NCI-H2171 (cell line): ENCODE measurements around the gene CELA2B.
"Not testable (repeated sequence)": the region's sequence is repeated elsewhere in the genome, so short reads cannot be mapped to it uniquely, and the experiment has no call there.

Experiments used
- DNase-seq: peaks from one replicate; lab custom pipeline; 2025; lab: John Stamatoyannopoulos, UW

The CELA2B gene

DNA sequence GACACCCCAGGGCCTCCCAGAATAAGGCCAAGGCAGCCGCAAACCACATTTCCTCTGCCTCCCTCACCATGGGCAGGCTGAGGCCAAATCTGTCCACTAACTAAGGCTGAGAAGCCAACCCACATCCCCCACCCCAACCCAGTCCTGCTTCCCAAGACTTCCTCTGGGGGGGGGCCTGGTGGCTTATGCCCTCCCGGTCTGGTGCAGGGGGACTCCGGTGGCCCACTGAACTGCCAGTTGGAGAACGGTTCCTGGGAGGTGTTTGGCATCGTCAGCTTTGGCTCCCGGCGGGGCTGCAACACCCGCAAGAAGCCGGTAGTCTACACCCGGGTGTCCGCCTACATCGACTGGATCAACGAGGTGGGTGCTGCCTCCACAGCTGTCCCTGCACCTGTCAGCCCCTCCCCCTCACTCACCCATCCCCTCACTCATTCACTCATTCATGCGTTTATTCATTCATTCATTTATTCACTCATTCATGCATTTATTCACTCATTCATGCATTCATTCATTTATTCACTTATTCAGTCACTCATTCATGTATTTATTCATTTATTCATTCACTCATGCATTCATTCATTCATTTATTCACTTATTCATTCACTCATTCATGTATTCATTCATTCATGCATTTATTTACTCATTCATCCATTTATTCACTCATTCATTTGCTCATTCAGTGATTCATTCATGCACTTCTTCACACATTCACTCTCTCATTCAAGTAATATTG, 30.3 kb upstream of the CELA2B start:
- DNase-seq, result no peak

- DNase-seq, result no peak
Measured at GRCh38 chr1:15446212-15446611, 29.7 kb upstream of the CELA2B start.

GRCh38 chr1:15448877-15449462, 26.9 kb upstream of the CELA2B start:
- no peak for DNase-seq

DNA sequence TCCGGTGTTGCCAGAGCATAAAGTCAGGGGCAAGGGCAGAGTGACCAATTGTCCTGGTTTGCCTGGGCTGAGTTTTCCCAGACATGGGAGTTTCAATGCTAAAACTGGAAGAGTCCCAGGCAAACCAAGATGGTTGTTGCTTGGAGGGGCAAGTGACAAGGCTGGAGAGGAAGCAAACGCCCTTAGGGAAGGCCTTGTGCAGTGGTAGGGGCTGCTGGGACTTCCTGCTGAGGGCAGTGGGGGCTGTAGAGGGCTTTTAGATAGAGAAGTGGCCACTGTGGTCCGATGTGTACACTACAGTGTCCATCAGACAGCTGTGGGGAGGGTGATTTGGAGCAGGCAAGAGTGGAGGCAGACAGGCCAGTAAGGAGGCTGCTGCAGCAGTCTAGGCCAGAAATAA, 26.3 kb upstream of the CELA2B start:
- DNase-seq, result no peak

- DNase-seq, result no peak
Measured at GRCh38 chr1:15451014-15451722, 24.7 kb upstream of the CELA2B start.

- DNase-seq, result no peak
Measured at GRCh38 chr1:15452216-15452615, 23.7 kb upstream of the CELA2B start.

DNA sequence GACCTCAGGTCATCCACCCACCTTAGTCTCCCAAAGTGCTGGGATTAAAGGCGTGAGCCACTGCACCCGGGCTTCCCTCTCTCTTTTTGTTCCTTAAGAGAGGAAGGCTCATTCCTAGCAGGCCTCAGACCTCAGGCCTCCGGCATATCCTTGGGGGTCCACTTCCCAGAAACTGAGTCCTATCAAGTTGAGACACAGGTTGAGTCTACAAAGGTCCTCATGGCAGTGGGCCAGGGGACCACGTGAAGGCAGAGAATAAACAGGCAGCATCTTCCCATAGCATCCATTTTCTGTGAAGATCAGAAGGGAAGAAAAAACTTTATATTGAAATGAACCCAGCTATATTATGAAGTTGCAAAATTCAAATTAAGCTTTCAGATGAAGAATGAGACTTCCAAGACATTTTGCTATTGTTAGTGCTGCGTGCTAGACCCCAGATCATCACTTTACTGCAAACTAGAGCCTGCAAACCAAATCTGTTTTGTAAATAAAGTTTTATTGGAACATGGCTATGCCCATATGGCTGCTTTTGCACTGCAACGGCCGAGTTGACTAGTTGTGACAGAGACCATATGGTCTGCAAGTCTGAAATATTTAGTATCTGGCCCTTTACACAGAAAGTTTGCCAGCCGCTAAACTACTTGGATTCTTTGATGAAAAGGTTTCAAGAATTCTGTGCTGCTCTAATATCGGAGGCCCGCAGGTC, 22.9 kb upstream of the CELA2B start:
- DNase-seq, result peak; percentile 23

DNA sequence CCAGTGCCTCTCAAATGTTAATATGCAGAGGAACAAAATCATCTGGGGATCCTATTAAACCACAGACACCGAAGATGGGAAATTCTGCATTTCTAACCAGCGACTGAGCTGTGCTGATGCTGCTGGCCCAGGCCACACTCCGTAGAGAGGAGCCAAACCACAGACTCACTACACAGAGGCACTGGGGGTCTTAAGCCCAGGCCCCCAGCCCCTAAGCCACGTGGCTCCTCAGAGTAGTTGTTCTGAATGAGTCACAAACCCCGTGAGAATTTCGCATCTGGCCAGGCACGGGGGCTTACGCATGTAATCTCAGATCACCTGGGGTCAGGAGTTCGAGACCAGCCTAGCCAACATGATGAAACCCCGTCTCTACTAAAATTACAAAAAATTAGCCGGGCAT, 22.2 kb upstream of the CELA2B start:
- DNase-seq, result no peak

DNA sequence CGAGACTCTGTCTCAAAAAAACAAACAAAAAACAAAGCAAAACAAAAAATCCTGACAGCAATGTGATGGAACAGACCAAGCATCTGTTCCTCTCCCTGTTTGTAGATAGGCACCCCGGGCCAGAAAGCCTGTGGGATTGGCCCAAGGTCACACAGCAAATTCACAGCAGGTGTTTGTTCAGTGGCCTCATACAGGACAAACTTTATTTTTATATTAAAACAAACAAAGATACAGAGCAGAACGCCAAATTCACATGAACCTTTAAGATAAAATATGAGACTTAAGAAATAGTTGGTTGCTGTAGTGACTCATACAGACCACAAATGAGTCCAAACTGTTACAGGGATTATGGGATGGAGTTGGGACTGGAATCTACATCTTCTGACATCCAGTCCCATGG, 21.6 kb upstream of the CELA2B start:
- DNase-seq, result no peak

DNA sequence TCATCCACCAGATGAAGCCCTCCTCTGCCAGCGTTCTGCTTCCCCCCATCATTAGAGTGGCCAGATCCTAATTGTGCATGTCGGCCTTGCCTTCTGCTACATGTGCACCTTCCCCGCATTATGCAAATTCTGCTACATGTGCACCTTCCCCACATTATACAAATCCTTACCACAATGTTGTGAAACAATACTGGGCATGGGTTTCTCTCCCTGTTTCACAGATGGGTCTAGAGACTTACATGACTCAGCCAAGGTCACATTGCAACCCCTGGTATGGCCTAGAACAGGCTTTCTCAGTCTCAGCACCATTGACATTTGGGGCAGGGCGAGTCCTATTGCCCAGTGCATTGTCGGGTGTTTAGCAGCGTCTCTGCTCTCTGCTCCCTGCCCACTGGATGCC, 20.4 kb upstream of the CELA2B start:
- DNase-seq, result no peak

DNA sequence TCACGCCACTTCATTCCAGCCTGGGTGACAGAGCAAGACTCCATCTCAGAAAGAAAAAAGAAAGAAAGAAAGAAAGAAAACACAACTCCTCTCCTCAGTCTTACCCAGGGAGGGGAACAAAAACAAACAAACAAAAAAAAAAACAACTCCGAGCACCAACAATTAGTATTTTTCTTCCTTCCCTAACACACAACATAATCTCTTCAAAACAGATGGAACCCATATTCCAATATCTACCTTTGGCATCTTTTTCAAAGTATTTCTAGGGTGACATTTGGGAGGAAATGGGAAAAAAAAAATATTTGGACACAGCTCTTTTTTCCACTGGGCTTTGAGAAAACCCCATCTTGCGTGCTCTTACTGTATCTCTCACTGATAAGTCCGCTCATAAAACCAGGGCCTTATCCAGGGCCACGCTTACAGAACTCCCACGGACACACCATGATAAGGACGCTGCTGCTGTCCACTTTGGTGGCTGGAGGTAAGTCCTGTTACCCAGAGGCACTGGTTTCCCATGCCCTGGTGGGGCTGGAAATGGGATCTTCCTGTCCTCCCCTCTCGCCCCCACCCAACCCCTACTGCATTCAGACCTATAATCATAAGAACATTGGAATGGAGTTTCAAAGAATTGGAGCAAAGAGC, 19.5 kb upstream of the CELA2B start, which contains the start of gene CELA2A:
Gene CELA2A, plus strand, starts transcription at position 420 of the 642 bp plus-strand sequence. Its CDS starts 22 bp downstream, at position 442.
- no peak for DNase-seq

DNA sequence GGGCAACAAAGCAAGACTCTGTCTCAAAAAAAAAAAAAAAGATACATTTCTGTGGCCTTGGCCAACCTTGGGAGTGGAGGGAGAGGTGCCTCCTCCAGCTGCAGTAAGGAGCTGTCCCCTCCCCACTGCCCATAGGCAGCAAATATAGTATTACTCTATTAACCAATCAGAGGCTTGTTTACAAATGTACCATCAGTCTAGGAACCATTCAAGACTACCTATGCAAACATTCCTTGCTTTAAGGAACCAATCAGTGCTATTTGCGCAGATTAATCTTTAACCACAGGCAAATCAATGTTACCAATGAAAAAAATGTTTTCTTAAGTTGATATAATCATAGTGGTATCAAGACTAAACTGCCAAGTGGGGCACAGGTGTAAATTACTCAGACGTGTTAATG, 18.3 kb upstream of the CELA2B start:
- DNase-seq, result no peak

DNA sequence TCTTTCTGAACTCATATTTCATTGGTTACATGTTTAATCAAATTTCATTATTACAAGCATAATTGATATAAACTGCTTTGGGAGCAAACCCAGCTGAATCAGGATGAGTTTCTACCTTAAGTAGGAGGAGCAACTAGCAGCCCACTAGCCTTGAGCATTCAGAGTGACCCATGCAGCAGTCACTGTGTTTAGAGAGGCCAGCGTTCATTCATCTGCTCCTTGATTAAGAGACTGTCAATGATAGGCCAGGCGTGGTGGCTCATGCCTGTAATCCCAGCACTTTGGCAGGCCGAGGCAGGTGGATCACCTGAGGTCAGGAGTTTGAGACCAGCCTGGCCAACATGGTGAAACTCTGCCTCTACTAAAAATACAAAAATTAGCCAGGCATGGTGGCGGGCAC, 17.5 kb upstream of the CELA2B start:
- not testable (repeated sequence) for DNase-seq

DNA sequence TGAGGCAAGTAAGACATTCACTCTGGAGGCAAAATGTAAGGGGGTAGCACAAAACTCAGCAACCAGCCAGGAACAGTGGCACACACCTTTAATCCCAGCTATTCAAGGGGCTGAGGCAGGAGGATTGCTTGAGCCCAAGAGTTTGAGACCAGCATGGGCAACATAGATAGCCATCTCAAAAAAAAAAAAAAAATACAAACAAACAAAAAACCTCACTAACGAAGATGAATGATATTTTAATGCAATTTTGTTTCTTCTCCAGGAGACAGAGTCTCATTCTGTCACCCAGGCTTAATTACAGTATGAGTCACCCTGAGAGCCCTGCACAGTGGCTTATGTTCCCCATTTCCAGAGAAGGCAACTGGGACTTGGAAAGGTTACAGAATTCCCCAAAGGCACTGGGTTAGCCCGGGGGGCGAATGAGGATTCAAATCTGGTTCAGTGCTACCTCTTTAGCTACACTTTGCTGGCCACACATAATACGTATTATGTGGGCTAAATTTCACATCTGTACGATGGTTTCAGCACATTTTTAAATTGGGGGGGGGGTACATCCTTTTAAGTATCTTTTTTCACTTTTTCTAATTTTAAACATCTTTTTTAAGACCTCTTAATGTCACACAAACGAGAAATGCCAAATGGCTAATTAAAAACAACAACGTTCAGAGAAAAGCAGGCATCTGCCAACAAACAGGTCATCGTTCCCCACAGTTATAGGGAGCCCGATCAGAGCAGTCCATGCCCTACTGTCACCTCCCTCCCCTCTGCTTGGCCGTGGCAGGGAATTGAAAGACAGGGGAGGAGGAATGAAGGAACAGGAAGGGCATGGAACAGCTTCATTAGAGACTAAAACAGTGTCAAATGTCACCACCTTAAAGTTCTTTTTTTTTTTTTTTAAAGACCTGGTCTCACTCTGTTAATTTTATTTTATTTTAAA, 15.9 kb upstream of the CELA2B start:
- peak; percentile 70 for DNase-seq

GRCh38 chr1:15460708-15461095, 15.2 kb upstream of the CELA2B start:
- no peak for DNase-seq

DNA sequence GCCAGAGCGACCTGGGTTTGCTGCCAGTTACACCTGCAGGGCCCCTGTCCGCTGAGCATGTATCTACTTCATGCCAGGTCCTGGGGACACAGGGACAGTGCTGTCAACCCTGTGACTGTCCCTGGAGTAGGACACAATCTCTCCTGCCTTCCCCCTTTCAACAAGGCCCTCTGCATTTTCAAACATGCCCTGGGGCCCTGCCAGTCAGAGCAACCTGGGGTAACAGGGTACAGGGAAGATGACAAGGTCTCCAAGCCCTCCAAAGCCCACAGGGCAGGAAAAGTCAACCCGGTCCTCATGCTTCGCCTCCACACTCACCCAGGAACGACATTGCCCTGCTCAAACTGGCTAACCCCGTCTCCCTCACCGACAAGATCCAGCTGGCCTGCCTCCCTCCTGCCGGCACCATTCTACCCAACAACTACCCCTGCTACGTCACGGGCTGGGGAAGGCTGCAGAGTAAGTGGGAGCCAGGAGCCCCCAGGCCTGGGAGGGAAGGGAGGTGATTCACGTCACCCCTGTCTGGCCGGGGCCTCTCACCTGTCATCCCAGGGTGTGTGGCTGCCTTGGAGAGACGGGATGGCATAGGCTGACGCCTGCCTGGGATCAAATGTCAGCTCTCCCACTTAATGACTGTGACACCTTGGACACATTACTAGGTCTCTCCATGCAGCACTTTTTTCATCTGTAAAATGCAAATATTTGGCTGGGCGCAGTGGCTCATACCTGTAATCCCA, 12.7 kb upstream of the CELA2B start:
- peak; percentile 53 for DNase-seq

- not testable (repeated sequence) for DNase-seq
Measured at GRCh38 chr1:15463926-15464322, 12.0 kb upstream of the CELA2B start.

DNA sequence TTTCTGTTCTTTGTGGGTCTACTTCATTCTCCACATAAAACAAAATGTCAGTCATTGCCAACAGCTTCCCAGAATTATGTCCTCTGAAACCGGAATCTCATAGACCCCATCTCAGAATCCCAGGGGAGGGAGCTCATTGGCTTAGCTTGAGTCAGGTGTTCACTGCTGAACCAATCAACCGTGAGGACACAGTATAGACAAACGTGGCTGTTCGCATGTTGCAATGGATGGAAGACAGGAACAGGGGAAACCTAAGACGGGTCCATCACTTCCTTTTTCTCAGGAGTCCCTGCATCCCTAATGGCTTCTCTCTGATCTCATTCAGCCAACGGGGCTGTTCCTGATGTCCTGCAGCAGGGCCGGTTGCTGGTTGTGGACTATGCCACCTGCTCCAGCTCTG, 10.2 kb upstream of the CELA2B start:
- DNase-seq, result no peak

DNA sequence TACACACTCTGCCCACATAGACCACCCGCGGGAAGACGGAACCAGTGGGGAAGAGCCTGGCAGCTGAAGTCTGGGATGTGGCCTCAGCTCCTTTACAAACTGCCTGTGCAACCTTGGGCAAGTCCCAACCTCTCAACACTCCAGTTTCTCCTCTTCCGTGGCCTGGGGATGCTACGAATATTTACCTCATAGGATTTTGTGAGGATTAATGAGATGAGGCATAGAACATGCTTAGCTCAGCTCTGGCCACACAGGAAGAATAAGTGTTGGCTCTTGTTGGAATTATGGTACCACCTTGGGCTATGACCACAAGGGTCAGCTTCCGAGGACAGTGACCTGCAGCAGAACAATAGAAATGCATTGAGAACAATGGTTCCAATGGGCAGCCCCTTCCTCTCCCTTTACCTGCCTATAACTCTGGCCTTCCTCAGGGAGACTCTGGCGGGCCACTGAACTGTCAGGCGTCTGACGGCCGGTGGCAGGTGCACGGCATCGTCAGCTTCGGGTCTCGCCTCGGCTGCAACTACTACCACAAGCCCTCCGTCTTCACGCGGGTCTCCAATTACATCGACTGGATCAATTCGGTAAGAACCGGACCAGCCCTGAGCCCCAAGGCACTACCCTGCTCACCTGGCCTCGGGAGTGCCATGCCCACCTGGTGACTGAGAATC, 8.8 kb upstream of the CELA2B start:
- not testable (repeated sequence) for DNase-seq

DNA sequence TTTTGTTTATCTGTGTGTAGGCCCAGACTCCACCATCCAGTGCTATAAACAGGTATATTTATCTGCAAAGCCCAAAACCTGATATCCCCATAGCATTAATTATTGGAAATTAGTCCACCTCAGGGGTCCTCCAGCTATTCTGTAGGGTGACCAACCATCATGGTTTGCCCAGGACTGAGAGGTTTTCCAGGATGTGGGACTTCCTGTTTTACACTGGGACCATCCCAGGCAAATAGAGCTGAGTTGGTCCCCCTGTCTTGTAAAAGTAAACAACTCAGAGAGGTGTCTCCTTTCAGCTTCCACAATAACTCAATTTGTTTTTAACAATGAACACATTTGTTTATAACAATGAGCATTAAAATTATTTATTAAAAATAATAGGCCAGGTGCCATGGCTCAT, 7.8 kb upstream of the CELA2B start:
- DNase-seq, result no peak
